Measurements from ENCODE around the gene ZBTB48.

DNA sequence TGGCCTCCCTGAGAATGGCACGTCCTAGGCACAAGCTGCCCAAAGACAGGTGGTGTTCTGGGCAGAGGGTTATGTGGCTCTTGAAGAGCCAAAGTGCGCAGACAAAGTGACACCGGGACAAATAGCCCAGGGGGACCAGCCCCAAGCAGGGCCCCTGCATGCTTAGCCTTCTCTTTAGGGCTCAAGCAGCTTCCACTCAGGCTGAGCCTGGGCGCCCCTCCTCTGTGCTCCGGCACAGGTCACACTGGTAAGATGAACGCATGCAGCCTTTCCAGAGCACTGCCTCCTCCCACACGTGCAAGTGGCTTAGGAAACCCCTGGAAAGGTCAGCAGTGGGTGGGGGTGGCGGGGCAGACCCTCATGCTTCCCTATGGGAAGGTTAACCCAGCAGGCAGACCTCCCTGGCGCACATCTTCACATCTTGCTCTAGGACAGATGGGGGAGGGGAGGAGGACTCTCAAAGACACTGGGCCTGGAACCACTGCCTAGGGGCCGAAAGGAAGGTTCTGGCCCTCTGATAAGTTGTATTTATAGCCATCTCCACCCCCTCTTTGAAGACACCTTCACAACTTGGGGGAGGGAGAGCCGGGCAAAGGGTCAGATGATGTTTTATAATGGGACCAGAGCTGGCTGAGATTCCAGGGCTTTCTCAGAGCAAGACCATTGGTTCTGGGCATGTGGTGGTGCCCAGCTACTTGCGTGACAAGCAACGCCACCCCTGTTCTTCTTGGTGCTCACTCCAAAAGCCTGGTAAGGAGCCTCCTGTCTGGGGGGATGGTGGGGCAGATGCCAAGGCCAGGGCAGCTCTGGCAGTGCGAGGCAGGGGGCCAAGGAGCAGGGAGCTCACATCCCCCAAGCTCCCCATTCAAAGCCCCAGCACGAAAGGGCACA is 17.3 kb downstream of the ZBTB48 start:
- no peak for TF ChIP-seq CTCF (IDR thresholded peaks at IDR 0.05)
- TF ChIP-seq EZH2 (IDR thresholded peaks at IDR 0.05) = no peak
- TF ChIP-seq EZH2phosphoT487 (IDR thresholded peaks at IDR 0.05) = no peak

All from neural progenitor cell (in vitro differentiated cells).